ENCODE results near the gene DOC2A.

DNA sequence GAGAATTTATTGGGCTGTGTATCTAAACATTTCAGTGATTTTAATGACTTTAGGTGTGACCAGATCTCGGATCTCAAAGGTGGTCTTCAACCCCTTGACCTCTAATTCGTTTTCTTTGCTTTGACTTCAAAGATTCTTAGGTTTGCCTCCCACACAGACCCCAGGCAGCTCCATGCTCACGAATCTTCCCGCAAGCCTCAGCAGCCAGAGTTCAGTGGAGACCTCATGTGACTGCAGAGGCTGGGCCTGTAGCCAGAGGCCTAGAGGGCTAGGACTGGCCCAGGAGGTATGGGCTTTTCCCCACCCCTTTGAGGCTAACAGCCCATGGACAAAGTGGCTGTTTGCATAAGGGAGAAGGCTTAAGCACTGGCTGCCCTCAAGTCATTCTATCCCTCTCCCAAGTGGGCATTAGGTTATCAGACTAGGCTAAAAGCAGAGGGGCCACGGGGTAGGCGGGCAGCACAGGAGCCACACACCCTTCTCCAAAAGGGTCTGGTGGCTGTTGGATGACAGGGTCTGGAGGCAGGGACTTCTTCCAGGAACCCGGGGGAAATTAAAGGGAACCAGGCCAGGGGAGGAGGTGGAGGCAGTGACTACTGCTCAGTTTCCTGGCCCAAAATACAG is 18.4 kb downstream of the DOC2A start:
- no peak for TF ChIP-seq POLR2A (IDR thresholded peaks at IDR 0.05; ENCODE audit: low read length)
- no peak for TF ChIP-seq GATA1 (IDR thresholded peaks at IDR 0.05; ENCODE audit: low read depth, low read length)
